ENCODE data around the gene MAGEA1.
"Not testable (repeated sequence)": the region's sequence is repeated elsewhere in the genome, so short reads cannot be mapped to it uniquely, and the experiment has no call there.

GRCh38 chrX:153146288-153146687, 32.8 kb upstream of the MAGEA1 start:
- TF ChIP-seq CTCF (IDR thresholded peaks at IDR 0.05; ENCODE audit: low read depth, low read length, poor library complexity, severe bottlenecking); EZH2phosphoT487 (IDR thresholded peaks at IDR 0.05; ENCODE audit: borderline replicate concordance, low read length): not testable (repeated sequence)
